NOMO-1 treated with DMSO at 0.1 percent for 48 hours (cell line): ENCODE measurements around the gene ARL8A.
"Not testable (repeated sequence)": the region's sequence is repeated elsewhere in the genome, so short reads cannot be mapped to it uniquely, and the experiment has no call there.

Experiments used
- DNase-seq: peaks from one replicate; lab custom pipeline; 2025; ENCODE audit not compliant: unreplicated experiment; lab: John Stamatoyannopoulos, UW

ARL8A gene

GRCh38 chr1:202176949-202177927 is 32.7 kb upstream of the ARL8A start:
- DNase-seq: no peak

- DNase-seq: no peak
Observed at GRCh38 chr1:202173993-202174392, 29.5 kb upstream of the ARL8A start.

DNA sequence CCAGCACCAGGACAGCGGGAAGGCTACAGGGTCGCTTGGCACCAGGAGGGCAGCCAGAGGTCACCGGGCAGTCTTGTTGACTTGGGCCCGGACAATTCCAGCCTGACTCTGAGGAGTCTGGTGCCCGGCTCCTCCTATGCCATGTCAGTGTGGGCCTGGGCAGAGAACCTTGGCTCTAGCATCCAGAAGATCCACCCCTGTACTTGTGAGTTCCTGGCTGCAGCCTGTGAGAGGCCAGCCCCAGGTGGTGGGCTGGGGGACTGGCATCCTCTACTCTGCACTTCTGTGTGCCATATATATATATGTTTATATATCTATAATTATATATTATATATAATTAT is 27.4 kb upstream of the ARL8A start:
- DNase-seq: peak; percentile 40

GRCh38 chr1:202171292-202172014 is 26.9 kb upstream of the ARL8A start:
- no peak for DNase-seq

- no peak for DNase-seq
Observed at GRCh38 chr1:202170726-202171125, 26.2 kb upstream of the ARL8A start.

DNA sequence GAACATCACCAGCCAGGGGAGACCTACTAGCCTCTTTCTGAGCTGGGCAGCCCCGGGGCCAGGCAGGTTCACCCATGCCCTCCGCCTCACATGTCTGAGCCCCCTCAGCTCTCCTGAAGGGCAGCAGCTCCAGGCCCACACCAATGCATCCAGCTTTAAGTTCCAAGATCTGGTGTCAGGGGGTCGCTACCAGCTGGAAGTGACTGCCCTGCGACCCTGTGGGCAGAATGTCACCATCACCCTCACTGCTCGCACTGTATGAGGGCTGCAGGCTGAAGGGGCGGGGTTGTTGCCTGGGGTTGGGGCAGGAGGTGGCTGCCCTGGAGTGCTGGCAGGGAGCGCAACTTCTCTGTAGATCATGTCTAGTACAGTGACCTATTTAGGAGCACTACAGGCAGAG is 24.3 kb upstream of the ARL8A start:
- DNase-seq: no peak

GRCh38 chr1:202167708-202168415 is 23.3 kb upstream of the ARL8A start:
- no peak for DNase-seq

DNA sequence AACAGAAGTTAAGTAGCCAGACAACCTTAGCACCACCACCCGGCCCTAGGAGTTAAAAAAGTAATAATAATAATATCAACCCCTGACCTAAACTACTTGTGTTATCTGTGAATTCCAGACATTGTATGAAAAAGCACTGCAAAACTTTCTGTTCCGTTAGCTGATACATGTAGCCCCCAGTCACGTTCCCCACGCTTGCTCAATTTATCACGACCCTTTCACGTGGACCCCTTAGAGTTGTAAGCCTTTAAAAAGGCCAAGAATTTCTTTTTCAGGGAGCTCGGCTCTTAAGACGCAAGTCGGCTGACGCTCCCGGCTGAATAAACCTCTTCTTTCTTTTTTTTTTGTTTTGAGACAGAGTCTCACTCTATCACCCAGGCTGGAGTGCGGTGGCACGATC is 22.5 kb upstream of the ARL8A start:
- DNase-seq: not testable (repeated sequence)

DNA sequence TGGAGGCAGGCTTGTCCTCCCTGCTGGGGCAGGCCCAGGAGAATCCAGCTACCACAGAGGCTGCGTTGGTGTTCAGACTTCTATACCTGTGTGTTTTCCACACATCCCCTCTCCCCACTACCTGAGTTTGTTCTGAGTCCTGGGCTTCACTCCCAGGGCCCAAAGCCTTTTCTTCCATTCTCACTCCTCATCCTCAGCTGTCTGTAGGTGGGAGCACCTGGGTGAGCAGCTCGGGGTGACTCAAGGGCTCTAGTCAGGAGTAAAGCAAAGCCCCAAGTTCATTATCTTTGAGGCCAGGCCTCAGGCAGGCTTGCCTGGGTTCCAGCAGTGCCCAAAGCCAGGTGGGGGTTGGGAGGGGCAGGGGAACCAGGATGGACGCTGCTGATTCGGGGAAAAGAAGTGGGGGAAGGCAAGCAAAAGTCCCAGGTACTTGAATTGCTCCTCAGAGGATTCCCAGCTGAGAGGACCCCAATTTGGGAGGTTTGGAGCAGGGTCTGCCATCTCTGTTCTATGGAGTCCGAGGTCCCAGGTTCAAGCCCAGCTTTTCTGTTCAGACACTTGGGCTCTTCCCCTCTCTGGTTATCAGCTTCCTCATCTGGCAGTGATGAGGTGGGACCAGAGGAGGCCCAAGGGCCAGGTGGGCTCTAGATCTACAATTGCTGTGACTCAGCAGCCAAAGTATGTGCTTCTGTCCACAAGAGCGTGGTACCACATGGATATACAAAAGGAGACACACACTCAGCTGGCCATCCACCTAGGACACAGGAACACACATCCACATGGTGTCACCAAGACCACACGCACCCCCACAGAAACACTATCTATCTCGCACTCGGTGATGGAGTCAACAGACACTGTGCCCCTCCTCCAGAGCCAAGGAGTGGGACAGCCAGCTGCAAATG is 21.7 kb upstream of the ARL8A start:
- no peak for DNase-seq

- DNase-seq: no peak
Observed at GRCh38 chr1:202165267-202165941, 20.9 kb upstream of the ARL8A start.

GRCh38 chr1:202164271-202165037 is 19.9 kb upstream of the ARL8A start:
- no peak for DNase-seq

- no peak for DNase-seq
Observed at GRCh38 chr1:202163281-202164270, 19.0 kb upstream of the ARL8A start.

- no peak for DNase-seq
Observed at GRCh38 chr1:202162418-202163280, 18.1 kb upstream of the ARL8A start.

GRCh38 chr1:202162047-202162417 is 17.5 kb upstream of the ARL8A start:
- DNase-seq: peak; percentile 37

- peak; percentile 27 for DNase-seq
Observed at GRCh38 chr1:202161151-202162046, 16.9 kb upstream of the ARL8A start.

- DNase-seq: peak; percentile 74
Observed at GRCh38 chr1:202160377-202160940, 15.9 kb upstream of the ARL8A start, which contains the start of gene PTPN7. TSS of gene PTPN7 (minus strand) at chr1:202160602. CDS start at chr1:202159402, 1,200 bp downstream.
